SK-N-SH (cell line): Measurements from ENCODE around the gene VDR.

Source experiments
- EP300 ChIP-seq, 2 experiments: IDR thresholded peaks; 2 replicates each; pipeline versions ENCODE4 v1.4.0 to v1.6.1; 2012; ENCODE audit warnings: borderline replicate concordance in 1 of 2, low read depth in 1 of 2, low read length in 1 of 2
- POLR2AphosphoS5 ChIP-seq: IDR thresholded peaks from 2 replicates; pipeline ENCODE4 v1.6.1; 2012; ENCODE audit warnings: low read depth, low read length
- TF ChIP-seq, protein P1 (sequence below): fragments of 200-600 bp; sonication (generic); IDR thresholded peaks from 2 replicates; pipeline ENCODE4 v1.6.1; 2017; ENCODE audit warnings: antibody characterized with exemption, mild to moderate bottlenecking, moderate library complexity

DNA sequence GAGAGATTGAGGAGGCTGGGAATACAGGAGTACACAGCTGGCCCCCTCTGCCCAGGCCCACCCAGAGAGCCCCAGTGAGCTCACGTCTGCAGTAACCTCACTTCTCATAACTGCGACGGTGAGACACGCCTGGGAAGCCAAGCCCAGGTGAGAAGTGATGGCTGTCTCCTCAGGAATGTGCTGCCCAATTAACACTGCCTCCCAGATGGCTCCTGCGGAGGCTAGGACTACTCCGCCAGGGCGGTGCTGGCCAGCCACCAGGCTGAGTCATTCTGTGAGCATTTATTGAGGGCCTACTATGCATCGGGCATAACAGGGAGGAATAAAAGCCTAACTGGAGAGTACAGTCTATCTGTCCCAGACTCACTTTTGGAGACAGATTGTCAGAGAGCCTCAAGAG is 49.3 kb upstream of the VDR start:
- TF ChIP-seq EP300 (IDR thresholded peaks at IDR 0.05; ENCODE audit: borderline replicate concordance in 1 of 2, low read depth in 1 of 2, low read length in 1 of 2) (no peak), POLR2AphosphoS5 (no peak)
- TF ChIP-seq, protein P1, sequence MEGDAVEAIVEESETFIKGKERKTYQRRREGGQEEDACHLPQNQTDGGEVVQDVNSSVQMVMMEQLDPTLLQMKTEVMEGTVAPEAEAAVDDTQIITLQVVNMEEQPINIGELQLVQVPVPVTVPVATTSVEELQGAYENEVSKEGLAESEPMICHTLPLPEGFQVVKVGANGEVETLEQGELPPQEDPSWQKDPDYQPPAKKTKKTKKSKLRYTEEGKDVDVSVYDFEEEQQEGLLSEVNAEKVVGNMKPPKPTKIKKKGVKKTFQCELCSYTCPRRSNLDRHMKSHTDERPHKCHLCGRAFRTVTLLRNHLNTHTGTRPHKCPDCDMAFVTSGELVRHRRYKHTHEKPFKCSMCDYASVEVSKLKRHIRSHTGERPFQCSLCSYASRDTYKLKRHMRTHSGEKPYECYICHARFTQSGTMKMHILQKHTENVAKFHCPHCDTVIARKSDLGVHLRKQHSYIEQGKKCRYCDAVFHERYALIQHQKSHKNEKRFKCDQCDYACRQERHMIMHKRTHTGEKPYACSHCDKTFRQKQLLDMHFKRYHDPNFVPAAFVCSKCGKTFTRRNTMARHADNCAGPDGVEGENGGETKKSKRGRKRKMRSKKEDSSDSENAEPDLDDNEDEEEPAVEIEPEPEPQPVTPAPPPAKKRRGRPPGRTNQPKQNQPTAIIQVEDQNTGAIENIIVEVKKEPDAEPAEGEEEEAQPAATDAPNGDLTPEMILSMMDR = no peak
